Omental fat pad (tissue), 4 donors: ENCODE measurements around the gene TFPI. TPM values are rescaled to one million over a fixed set of nuclear protein-coding genes. Genes with fewer than 3 reads are reported as not detected.
A peak's percentile ranks its signal among the peaks of the same experiment; 100 is the strongest.

Source experiments
- ATAC-seq: fragments of 150-250 bp; one replicate; pipeline ENCODE4 v1.9.1; 2016; ENCODE audit warnings: mild to moderate bottlenecking, moderate library complexity; ENCODE audit not compliant: low FRiP score
- DNase-seq: peaks from one replicate; pipeline ENCODE4 v3.0.0-alpha.2; 2019; ENCODE audit warnings: low spot score
- CTCF ChIP-seq, 3 donors: fragments of 450-650 bp; IDR thresholded peaks; one replicate each; pipeline ENCODE4 v1.5.1; 2016 to 2017; ENCODE audit warnings: antibody characterized with exemption in 3 of 3, mild to moderate bottlenecking in 3 of 3, moderate library complexity in 2 of 3
- total RNA-seq, 4 donors: library from RNA; depleted of rRNA; stranded (reverse); fragments of >200 nt; gene quantifications; one replicate each; pipeline ENCODE4 v1.1.0, GENCODE V29; 2016

The TFPI gene
- total RNA-seq, 4 donors from 2014 or later = 73.6 to 223 (median 83.3) TPM

DNA sequence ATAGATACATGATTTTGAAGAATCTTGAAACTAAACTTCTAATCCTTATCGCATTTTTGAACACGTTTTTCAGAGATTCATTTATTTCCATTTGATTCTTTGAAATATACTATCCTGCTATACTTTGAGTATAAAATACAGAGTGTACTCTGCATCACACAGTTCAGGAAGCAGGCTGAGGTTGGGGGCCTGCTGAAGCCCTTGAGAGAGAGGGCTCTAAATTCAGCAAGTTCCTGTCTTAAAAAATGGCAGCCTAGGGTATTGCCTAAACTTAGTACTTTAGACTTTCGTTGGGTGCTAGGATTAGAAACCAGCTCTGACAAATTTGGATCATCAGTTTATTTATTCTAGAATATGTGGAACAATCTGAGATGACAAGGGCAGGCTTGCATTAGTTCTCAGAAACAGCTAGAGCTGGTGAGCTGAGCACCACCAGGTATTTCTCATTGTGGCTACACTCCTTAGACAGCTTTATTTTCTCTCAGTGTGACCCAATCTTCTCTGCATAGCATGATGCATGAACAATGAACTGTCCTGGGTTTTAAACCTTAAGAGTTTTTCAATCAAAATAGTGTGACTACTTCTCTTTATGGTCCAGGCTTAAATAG, 49.1 kb downstream of the TFPI start:
- DNase-seq = no peak
- no peak for TF ChIP-seq CTCF (IDR thresholded peaks at IDR 0.05)
- ATAC-seq = no peak

DNA sequence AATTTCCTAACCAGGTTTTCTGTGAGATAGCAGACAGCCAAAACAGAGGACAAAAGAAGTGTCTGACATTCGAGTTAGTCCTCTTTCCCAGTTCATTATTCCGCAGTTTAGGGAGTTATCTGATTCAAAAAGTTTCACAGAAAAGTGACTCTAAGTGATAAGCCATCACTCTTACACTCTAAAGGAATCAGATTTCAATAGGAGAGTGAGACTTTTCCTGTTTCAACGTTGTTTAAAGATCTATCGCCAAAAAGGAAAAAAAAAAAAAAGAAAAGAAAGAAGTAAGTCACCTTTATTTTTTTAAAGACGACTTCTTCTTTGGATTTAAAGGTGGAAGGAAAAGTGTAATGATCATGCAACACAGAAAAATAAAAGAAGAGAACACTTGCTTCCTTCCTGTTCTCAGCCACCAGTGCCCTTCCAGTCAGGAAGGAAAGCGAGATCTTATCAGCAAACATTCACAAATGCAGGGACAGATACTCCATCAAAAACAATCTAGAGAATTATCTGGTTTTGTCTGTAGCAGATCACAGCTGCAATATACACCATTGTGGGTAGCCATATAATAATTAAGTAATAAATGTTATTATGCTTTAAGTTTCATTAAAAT, 49.8 kb downstream of the TFPI start:
- ATAC-seq = no peak
- TF ChIP-seq CTCF (IDR thresholded peaks at IDR 0.05) = no peak
- no peak for DNase-seq

DNA sequence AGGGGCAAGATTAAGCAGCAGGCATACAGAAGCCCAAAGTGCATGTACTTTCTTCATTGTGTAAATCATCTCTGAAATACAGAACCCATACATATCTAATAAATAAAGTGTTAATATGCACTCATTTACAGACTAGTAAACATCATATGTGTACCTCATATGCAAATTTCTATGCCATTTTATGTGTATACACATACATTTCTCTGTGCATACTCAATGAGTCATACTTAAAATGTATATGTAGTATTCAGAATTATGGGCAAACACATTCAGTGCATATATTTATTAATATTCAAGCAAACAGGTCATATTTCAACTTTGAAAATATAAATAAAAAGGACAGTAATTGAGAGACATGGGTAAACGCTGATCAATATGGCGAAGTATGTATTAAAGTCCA, 50.5 kb downstream of the TFPI start:
- no peak for ATAC-seq
- no peak for DNase-seq
- TF ChIP-seq CTCF (IDR thresholded peaks at IDR 0.05) = no peak

GRCh38 chr2:187502467-187502866, 51.8 kb downstream of the TFPI start:
- no peak for DNase-seq
- no peak for TF ChIP-seq CTCF (IDR thresholded peaks at IDR 0.05)
- no peak for ATAC-seq

- DNase-seq = no peak
- TF ChIP-seq CTCF (IDR thresholded peaks at IDR 0.05) = no peak
- no peak for ATAC-seq
Measured at GRCh38 chr2:187500585-187501359, 53.5 kb downstream of the TFPI start.

DNA sequence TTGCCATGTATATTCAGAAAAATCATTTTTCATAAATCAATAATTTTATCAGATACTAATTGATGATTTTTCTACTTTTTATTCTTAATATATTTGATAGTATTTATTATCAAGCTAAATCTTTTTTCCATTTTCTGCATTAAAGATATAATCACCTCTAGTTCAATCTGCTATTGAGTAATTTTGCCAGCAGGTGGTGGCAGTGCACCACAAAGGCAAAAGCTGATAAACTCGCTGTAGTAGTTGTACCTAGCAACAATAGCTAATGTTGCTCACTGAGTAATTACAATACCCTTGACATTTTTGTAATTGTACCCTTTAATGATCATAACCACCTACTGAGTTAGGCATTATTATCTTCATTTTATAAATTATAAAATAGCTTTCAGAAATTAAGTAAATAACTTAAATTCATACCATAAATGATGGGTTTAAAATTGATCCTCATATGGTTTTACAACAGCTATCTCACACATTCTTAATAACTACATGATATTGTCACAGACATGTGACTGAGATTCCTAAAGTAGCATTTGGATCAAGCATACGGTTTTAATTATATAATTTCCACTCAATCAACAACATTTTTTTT, 54.2 kb downstream of the TFPI start:
- TF ChIP-seq CTCF (IDR thresholded peaks at IDR 0.05) = peak in 1 of 3 donors; percentile 74
- ATAC-seq (no peak), DNase-seq (peak; percentile 36)
